Measurements from ENCODE around the gene DGCR8.
"Not testable (repeated sequence)": the region's sequence is repeated elsewhere in the genome, so short reads cannot be mapped to it uniquely, and the experiment has no call there.

The DGCR8 gene

DNA sequence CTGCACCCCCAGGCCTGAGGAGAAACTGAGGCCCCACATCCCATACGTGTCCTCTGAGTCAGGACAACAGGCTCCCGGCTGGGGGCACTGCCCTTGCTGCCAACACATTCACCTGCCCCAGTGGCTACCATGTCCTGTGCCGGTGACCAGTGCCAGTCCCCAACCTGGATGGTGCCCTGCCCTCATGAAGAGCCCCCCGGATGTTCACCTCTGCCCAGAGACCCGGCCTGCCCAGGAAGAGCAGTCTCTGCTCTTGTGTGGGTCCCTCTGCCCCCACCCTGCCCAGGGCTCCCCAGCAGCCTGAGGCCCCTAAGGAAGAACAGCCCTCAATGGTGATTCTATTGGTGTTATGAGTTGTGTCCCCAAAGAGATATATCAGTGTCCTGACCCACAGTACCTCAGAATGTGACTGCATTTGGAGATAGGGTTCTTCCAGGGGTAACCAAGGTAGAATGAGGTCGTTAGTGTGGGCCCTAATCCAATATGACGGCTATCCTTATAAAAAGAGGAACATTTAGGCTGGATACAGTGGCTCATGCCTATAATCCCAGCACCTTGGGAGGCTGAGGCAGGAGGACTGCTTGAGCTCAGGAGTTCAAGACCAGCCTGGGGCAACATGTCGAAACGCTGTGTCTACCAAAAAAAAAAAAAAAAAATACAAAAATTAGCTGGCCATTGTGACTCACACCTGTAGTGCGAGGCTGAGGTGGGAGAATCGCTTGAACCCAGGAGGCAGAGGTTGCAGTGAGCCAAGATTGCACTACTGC, 13.2 kb upstream of the DGCR8 start:
- no peak for DNase-seq (ENCODE audit: low spot score)

DNA sequence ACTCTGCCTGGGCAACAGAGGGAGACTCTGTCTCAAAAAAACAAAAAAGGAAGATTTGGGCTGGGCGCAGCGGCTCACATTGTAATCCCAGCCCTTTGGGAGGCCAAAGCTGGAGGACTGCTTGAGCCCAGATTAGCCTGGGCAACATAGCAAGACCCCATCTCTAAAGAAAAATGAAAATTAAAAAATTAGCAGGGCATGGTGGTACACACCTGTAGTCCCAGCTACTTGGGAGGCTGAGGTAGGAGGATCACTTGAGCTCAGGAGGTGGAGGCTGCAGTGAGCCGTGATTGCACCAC, 12.7 kb upstream of the DGCR8 start:
- not testable (repeated sequence) for DNase-seq (ENCODE audit: low spot score)

DNA sequence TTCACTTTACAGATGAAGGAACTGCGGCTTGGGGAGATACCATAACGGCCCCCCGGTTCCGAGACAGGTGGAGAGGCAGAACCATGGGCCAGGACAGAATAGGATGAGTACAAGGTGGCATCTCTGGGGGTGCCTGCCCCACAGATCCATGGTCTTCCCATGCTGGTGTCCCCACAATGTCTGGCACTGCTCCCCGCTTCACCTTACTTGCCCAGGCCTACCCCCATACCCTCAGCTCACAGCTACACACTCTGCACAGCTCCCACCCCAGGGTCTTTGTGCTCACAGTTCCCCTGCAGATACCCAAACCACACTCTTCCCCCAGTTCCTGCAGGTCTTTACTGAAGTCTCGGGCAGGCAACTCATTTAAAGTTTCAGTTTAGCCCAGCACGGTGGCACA, 11.4 kb upstream of the DGCR8 start:
- DNase-seq (ENCODE audit: low spot score): no peak

DNA sequence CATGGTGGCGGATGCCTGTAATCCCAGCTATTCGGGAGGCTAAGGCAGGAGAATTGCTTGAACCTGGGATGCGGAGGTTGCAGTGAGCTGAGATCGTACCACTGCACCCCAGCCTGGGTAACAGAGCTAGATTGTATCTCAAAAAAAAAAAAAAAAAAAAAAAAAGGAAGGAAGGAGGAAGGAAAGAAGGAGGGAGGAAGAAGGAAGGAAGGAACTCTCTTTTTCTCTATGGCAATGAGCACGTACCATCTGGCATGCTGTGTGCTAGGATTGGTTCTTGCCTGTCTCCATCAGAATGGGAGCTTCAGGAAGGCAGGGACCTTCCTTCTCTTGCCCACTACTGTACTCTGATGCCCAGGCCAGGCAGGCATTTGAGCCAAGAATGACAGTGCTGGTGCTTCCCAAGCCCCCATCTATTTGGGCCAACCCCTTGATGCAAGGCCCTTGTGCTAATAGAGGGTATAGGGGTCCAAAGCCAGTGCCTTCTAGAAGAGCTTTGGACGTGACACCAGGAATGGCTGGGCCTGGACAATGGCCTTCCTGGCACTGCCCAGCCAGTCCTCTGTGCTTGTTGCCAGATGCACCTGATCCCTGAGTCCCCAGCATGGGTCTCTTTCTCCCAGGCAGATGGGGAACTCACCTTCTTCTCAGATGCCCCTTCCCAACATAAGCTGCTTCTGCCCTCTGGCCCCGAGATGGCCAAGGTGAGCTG, 10.6 kb upstream of the DGCR8 start:
- DNase-seq (ENCODE audit: low spot score): no peak

DNA sequence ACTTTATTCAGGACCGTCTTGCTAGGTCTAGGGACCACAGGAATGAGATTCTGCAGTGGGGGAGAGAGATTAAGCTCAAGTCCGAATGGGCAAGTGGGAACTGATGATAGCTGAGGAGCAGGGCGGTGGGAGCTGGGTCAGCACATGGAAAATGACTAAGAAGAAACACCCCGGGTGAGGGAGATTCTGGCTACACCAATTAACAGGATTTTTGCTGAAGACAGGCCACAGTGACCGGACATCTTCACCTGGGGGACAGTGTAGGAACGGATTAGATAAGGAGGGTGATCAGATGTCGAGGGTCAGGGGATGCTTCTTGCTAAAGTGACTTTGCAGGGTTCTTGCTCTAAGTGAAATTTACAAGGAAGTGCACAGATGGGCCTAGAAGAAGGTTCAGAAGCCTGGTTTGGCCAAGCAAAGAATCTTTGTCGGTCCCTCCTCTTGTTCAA, 8.5 kb upstream of the DGCR8 start:
- no peak for DNase-seq (ENCODE audit: low spot score)

DNA sequence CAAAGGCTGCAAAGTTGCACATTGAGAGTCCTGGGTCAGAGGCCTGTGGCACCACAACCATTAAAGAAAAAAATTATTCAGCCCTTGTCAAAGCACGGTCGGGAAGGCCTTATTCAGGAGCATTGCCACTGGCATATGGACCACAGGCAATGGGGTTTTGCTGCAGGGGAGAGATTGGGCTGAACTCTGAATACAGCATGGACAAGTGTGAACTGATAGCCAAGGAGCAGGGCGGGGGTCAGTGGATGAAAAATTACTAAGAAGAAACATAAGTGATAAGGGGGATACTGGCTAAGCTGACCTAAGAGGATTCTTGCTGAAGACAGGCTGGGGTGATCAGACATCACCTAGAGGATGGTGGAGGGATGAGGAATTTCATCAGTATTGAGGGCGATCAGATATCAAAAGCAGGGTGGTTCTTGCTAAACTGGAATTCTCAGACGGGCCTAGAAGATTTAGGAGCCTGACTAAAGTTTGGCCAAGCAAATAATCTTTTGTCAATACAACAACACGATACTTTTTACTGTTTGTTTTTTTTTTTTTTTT, 3.3 kb upstream of the DGCR8 start:
- no peak for DNase-seq (ENCODE audit: low spot score)

DNA sequence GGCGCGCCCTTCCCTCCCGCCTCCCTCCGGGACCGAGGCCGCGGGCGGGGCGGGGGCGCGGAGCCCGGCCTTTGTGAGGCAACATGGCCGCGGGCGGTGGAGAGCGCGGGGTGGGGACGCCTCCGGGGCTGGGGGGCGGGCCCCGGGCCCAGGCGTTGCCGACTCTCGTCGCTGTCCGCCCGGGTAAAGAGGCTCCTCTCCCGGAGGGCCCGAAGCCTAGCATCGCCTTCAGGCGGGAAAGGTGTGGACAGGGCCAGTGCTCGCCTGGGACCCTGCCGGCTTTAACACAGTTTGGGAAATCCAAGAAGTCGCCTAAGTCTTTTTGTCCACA, 369 bp downstream of the DGCR8 start:
- peak; percentile 55 for DNase-seq (ENCODE audit: low spot score)

DNA sequence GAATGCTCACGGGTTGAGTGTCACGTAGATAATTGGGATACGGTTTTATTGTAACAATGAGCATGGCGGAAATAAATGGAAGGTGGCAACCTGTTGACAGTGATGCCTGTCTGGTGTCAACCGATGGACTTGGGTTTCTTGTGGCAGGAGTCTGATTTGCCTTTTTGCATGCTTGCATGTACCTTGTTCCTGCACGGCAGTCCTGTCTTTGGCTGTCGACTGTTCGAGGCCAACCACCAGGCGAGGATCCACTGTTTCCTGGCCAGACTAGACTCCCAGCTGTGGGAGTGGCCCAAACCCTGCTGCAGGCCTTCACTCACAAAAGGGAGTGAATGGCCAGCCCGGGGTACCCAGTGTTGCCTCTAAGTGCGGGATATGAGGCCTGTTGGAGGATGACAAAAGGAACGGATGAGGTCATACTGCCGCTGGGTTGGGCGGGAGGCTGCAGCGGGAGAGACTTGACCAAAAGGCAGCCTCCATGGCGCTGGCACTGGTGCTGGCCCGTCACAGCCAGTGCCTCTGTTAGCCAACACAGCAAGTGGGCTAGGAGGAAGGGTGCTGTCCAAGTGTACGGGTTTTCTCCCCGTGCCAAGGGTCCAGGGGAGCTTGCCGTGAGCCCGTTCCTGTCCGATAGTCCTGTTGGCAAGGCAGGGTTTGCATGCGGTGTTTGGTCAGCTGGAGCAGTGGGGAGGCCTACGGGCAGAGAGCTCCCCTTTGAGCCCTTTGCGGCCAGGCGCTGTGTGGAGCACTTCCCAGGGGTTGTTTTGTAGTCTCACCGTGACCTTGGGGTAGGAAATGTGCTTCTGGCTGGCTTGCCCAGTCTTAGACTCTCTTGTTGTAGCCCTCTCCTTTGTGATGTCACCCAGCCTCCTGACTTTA, 974 bp downstream of the DGCR8 start:
- peak; percentile 45 for DNase-seq (ENCODE audit: low spot score)

DNA sequence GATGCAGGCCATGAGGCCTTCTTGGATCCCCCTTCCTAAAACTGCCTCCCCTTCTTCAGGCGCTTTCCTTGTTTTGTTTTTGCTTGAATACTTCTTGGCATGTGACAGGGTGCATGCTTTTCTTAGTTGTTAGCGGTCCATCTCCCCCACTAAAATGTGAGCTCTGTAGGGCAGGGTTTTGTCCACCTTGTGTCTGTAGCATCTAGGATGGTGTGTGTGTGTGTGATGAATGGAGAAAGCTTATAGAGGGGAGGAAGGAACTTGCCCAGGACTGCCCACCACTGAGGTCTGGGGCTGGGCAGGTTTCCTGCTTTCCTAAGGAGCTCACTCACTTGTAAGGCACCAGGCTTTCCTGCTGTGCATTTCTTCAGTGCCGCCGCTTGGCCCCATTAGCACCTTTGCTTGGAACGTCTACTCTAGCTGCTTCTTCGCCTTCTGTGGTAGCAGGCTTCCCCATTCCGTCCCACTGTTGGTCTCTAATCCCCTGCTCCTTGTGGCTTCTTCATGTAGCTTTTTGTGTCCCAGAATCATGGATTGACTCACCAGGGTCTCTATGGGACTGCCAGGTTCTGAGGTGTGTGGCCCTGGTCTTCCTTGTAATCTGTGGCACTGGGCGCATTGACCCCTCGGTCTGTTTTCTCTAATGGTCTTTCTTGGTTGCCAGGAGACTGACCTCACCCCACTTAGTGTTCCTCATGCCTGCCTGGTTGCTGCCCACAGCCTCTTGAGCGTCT, 3.3 kb downstream of the DGCR8 start:
- DNase-seq (ENCODE audit: low spot score): no peak

DNA sequence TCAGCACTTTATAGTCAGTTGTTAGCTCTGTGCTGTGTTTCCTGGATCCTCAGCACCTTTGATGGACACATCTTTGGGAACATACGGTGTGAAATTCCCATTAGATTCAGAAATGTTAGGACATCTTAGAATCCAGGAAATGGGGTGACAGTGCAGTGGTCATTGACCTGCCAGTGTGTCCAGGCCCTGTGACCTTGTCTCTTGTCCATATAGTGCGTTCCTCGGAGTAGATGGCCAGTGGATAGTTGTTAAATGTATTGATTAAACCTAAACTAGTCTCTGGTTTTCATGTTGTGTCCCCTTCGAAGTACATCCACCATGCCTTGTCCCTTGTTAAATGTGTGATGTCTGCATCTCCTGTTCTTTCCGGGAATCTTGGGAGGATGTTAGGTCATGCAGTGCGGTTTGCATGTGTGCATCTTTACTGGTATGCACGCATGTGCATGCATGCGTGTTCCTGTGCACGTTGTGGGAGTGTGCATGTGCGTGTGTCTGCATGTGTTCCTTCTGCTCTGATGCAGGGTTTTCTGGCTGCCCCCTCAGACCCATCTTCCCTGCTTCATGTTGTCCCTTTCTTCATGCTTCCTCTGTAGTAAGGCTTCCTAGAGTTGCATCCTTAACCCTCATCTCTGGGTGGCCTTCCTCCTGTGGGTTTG, 4.0 kb downstream of the DGCR8 start:
- no peak for DNase-seq (ENCODE audit: low spot score)

DNA sequence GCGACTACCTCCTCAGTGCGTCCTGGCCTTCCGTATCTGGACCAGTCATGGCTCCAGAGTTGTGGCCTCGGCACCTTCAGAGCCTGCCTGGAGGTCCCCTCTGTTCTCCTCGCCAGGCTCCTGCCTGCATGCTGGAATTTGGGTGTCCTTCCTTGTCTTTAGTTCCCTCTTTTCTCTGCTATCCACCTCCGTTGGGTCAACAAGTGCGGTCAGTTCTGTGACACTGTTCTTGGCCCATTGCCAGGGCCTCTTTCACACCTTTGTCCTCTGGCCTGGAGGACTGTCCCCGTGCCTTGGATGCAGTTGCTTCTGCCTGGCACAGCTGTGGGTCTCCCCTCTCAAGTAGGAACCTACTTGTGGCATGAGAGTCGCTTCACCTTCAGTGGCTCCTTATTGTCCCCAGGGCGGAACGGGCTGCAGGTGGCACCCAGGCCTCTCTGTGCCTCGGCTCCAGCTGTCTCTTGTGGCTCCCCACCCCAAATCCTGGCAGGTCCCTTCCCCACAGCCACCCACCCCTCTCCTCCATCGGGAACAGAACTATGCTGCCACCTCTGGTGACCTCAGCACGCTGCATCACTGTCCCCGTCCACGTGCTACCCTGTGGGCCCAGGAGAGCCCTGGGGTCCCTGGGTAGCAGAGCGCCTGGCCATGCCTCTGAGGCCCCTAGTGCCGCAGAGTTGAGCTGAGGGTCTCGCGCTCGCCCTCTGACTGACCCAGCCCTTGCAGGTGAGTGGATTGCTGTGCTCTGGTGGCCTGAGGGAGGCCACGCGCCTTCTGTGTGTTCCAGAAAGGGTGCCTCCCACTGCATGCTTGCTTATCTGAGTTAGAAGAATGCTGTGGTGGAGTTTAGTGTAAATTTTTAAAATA, 4.7 kb downstream of the DGCR8 start:
- DNase-seq (ENCODE audit: low spot score): peak; percentile 51

DNA sequence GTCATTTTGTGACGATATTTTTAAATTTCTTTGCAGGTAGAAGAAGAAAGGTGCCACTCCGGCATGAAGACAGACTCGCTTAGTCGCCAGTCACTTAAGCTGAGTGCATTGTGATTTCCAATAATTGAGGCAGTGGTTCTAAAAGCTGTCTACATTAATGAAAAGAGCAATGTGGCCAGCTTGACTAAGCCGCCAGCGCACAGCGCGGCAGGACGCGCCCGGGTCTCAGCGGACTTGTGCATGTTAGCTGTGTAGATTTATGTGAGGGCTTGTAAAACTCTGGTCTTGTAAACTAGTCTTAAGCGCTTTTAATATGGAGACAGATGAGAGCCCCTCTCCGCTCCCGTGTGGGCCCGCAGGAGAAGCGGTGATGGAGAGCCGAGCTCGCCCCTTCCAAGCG, 5.6 kb downstream of the DGCR8 start:
- DNase-seq (ENCODE audit: low spot score): no peak

DNA sequence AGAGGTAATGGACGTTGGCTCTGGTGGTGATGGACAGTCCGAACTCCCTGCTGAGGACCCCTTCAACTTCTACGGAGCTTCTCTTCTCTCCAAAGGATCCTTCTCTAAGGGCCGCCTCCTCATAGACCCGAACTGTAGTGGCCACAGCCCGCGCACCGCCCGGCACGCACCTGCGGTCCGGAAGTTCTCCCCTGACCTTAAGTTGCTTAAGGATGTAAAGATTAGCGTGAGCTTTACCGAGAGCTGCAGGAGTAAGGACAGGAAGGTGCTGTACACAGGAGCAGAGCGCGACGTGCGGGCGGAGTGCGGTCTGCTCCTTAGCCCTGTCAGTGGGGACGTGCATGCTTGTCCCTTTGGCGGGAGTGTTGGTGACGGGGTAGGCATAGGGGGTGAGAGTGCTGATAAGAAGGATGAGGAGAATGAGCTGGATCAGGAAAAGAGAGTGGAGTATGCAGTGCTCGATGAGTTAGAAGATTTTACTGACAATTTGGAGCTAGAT, 6.1 kb downstream of the DGCR8 start:
- DNase-seq (ENCODE audit: low spot score): no peak

DNA sequence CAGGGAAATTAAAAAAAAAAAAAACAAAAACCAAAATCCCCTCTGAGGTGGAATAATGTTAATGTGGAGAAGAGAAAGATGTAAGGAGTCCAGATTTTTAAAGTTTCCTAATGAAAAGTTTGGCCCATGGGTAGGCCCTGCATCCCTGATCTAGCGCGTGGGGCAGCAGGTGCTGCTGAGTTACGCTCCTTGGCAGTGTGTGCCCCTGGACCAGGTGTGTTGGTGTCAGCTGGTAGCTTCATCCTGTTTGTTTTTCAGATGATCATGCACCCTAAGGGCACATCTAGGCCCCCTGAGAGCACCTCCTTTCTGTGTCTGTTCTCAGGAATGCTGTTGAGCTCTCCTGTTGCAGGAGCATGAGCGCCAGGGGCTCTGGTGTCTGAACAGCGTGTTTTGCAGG, 6.7 kb downstream of the DGCR8 start:
- no peak for DNase-seq (ENCODE audit: low spot score)

DNA sequence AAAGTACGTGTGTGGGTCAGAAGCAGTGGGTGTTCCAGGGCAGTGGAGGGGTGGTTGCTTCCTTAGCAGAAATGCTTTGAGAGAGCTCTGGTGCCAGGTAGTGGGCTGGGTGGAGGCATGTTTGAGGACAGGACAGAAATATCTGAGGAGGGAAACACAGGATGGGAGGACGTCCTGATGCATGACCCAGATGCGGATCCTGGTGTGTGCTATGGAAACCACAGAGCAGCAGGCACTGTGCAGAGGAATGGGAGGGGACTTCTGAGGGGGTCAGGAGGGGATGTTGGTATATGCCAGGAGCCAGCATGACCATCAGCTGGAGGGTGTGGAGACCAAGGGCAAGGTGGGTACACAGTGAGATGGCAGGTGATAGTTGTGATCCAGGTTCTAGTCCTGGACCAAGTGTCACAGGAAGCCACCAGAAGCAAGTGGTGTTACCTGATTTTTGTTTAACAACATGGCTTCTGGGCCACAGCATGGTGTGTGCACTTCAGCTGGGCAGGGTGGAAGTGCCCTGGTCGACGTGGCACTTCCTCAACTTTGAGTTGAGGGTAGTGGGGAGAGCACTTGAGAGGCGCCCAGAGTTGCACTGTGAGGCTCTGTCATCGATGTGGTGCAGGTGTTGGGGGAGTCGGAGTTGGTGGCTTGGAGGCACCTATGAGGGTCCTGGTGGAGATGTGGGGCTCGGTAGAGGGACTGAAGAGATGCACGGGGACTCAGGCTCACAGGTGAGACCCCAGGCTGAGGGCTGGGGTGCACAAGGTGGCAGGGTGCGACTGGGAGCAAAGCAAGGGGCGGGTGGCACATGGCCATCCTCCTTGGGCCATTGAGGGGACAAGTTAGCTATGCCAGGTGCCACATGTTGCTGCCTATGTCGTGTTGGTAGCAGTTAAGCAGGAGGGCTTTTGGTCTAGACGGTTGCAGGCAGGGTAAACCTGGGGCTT, 7.5 kb downstream of the DGCR8 start:
- no peak for DNase-seq (ENCODE audit: low spot score)

DNA sequence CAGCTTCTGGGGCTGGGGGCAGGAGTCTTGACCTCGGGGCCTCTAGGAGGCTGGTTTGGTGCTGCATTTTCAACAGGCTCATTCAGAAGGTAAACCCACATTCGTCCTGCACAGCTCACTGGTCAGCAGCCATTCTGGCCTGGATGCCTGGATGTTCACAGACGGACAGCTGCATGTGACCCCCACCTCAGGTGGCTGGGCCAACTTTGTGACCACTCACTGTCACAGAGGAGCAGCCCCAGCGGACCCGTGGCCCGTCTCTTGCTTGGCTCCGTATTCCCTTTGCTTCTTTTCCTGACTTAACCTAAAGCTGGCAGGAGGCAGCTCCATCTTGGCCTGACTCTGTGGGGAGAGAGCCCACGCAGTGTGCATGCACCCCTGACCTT, 8.2 kb downstream of the DGCR8 start:
- no peak for DNase-seq (ENCODE audit: low spot score)

DNA sequence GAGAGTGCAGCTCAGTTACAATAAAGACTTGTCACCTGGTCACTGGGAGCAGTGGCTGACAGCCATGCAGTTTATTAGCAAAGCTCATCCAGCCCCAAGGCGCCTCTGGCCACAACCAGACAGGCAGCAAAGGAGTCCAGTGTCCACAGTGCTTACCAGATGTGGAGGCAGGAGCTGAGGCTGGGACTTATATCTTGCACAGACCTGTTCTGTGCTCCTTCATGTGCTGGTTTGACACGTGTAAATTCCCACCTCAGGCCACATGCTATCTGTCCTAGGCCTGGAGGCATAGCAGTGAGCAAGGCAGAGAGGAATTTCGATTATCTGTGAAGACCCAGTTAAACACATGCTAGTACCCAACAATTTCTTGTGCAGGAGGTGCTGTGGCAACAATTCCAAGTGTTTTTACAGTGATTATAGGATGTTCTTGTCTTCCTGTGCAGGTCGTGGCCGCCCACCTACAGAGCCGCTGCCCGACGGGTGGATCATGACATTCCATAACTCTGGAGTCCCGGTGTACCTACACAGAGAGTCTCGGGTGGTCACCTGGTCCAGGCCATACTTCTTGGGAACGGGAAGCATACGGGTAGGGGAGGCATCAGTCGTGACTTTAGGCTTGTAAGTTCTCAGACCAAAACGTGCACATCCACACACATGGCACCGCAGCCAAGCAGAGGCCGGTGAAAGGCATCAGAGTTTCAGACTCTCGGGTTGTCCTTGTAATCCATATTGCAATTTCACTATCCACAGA, 9.4 kb downstream of the DGCR8 start:
- no peak for DNase-seq (ENCODE audit: low spot score)

DNA sequence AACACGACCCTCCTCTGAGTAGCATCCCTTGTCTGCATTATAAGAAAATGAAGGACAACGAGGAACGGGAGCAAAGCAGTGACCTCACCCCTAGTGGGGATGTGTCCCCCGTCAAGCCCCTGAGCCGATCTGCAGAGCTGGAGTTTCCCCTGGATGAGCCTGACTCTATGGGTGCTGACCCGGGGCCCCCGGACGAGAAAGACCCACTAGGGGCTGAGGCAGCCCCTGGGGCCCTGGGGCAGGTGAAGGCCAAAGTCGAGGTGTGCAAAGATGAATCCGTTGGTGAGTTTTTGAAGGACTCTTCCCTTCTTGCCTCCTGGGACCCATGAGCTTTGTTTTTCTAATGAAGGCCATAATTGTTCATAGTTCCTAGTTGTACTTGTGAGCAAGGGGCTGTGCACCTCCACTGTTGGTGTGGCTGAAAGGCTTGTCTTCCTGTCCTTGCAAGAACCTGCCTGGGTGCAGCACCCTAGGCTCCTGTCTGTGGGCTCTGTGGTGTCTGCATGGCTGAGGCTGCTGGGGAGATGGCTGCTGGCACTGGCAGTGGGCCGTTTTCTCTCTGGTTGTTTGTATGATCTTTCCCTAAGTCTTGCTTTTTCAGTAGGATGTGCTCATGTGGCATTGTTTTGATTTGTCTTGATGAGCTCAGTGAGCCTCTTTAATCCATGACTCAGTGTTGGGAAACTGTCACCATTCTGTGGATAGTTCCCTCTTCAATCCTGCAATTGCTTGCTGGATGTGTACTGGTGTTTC, 10.1 kb downstream of the DGCR8 start:
- DNase-seq (ENCODE audit: low spot score): no peak

All from HuH-7.5 (cell line).